Renal pelvis (tissue), 12 donors: ENCODE measurements around the gene PRMT3. TPM values are rescaled to one million over a fixed set of nuclear protein-coding genes. Genes with fewer than 3 reads are reported as not detected.
A peak's percentile ranks its signal among the peaks of the same experiment; 100 is the strongest.
"Not testable (repeated sequence)": the region's sequence is repeated elsewhere in the genome, so short reads cannot be mapped to it uniquely, and the experiment has no call there.

Source experiments
- DNase-seq: peaks from one replicate; pipeline ENCODE4 v3.0.0-alpha.2; 2013
- long read RNA-seq, 16 experiments: transcript quantifications; one replicate each; lab custom pipeline, GENCODE V29; 2026
- polyA plus RNA-seq, 3 donors: library from polyadenylated mRNA; unstranded; fragments of 120-200 nt; gene quantifications; one replicate each; pipeline ENCODE4 v1.2.1, GENCODE V29; 2013; ENCODE audit not compliant: insufficient read length in 3 of 3

Gene PRMT3
- 10 to 100 TPM; 15.7 to 18.7 (median 18.4) TPM for polyA plus RNA-seq
- long read RNA-seq, donor 1, partial matches to known transcripts, result 0 of 4 reads
- long read RNA-seq, donor 1, other reads (novel, unspliced or antisense), result 0 of 4 reads
- long read RNA-seq, donor 2, full-length matches to known transcripts, result 5 of 5 reads
- long read RNA-seq, donor 2, partial matches to known transcripts, result 0 of 5 reads
- long read RNA-seq, donor 2, other reads (novel, unspliced or antisense), result 0 of 5 reads
- long read RNA-seq, donor 3, full-length matches to known transcripts, result 6 of 6 reads
- long read RNA-seq, donor 3, partial matches to known transcripts, result 0 of 6 reads
- long read RNA-seq, donor 3, other reads (novel, unspliced or antisense), result 0 of 6 reads
- long read RNA-seq, donor 4, full-length matches to known transcripts, result 4 of 4 reads
- long read RNA-seq, donor 4, partial matches to known transcripts, result 0 of 4 reads
- long read RNA-seq, donor 4, other reads (novel, unspliced or antisense), result 0 of 4 reads
- long read RNA-seq, donor 5, partial matches to known transcripts, result 0 of 1 reads
- long read RNA-seq, donor 5, other reads (novel, unspliced or antisense), result 0 of 1 reads
- long read RNA-seq, donor 6, full-length matches to known transcripts, result 9 of 9 reads
- long read RNA-seq, donor 6, partial matches to known transcripts, result 0 of 9 reads
- long read RNA-seq, donor 6, other reads (novel, unspliced or antisense), result 0 of 9 reads
- long read RNA-seq, donor 7, transcript PRMT3-202 (16 exons, 2,653 nt), result major isoform, 5 of 5 reads
- long read RNA-seq, donor 7, partial matches to known transcripts, result 0 of 5 reads
- long read RNA-seq, donor 7, other reads (novel, unspliced or antisense), result 0 of 5 reads
- long read RNA-seq, donor 8, partial matches to known transcripts, result 0 of 3 reads
- long read RNA-seq, donor 8, other reads (novel, unspliced or antisense), result 0 of 3 reads
- long read RNA-seq, donor 9, full-length matches to known transcripts, result 6 of 6 reads
- long read RNA-seq, donor 9, partial matches to known transcripts, result 0 of 6 reads
- long read RNA-seq, donor 9, other reads (novel, unspliced or antisense), result 0 of 6 reads
- long read RNA-seq, donor 10, full-length matches to known transcripts, result 4 of 4 reads
- long read RNA-seq, donor 10, partial matches to known transcripts, result 0 of 4 reads
- long read RNA-seq, donor 10, other reads (novel, unspliced or antisense), result 0 of 4 reads
- long read RNA-seq, donor 11, full-length matches to known transcripts, result 2 of 2 reads
- long read RNA-seq, donor 11, partial matches to known transcripts, result 0 of 2 reads
- long read RNA-seq, donor 11, other reads (novel, unspliced or antisense), result 0 of 2 reads
- long read RNA-seq, donor 12, full-length matches to known transcripts, result 14 of 14 reads
- long read RNA-seq, donor 12, partial matches to known transcripts, result 0 of 14 reads
- long read RNA-seq, donor 12, other reads (novel, unspliced or antisense), result 0 of 14 reads
- long read RNA-seq, donor 13, full-length matches to known transcripts, result 5 of 5 reads
- long read RNA-seq, donor 13, partial matches to known transcripts, result 0 of 5 reads
- long read RNA-seq, donor 13, other reads (novel, unspliced or antisense), result 0 of 5 reads
- long read RNA-seq, donor 14, result 0 reads
- long read RNA-seq, donor 15, transcript PRMT3-202 (16 exons, 2,653 nt), result major isoform, 7 of 7 reads
- long read RNA-seq, donor 15, partial matches to known transcripts, result 0 of 7 reads
- long read RNA-seq, donor 15, other reads (novel, unspliced or antisense), result 0 of 7 reads
- long read RNA-seq, donor 16, full-length matches to known transcripts, result 8 of 8 reads
- long read RNA-seq, donor 16, partial matches to known transcripts, result 0 of 8 reads
- long read RNA-seq, donor 16, other reads (novel, unspliced or antisense), result 0 of 8 reads

DNA sequence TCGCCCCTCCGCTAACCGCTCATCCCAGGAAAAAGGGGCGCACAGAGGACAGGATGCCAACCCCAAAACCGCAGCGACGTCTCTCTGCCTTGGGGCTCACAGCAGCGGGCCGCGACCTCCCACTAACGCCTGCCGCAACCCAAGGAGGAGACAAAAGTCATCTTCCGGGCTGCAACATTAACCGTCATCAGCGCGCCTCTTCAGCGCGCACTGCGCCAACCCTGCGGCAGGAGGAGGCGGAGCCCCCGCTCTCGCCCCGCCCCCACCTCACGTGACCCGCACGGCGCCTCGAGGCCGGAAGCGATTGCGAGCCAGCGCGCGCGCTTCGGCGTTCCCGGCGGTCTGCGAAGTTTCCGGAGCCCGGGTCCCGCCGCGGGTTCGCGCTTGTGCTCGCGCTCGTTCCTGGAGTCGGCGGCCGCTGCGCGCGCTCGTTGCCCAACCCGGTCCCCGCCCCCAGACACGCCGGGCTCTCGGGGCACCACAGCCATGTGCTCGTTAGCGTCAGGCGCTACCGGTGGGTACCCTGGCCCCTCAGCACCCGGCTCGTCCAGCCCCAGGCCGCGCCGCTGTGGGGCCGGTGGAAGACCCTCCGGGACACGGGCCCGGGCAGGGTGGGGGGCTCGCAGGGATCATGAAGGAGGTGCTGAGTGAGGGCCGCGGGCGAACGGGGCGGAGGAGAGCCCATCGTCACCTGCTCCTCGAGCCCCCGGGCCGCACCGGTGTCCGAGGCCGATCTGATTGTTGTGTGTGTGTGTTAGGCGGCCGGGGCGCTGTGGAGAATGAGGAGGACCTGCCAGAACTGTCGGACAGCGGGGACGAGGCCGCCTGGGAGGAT lies at the start of gene PRMT3:
Gene PRMT3 (plus strand): TSS at position 456 of the 835 bp plus-strand sequence. CDS start 31 bp downstream, at position 487.
- DNase-seq, result peak; percentile 92

DNA sequence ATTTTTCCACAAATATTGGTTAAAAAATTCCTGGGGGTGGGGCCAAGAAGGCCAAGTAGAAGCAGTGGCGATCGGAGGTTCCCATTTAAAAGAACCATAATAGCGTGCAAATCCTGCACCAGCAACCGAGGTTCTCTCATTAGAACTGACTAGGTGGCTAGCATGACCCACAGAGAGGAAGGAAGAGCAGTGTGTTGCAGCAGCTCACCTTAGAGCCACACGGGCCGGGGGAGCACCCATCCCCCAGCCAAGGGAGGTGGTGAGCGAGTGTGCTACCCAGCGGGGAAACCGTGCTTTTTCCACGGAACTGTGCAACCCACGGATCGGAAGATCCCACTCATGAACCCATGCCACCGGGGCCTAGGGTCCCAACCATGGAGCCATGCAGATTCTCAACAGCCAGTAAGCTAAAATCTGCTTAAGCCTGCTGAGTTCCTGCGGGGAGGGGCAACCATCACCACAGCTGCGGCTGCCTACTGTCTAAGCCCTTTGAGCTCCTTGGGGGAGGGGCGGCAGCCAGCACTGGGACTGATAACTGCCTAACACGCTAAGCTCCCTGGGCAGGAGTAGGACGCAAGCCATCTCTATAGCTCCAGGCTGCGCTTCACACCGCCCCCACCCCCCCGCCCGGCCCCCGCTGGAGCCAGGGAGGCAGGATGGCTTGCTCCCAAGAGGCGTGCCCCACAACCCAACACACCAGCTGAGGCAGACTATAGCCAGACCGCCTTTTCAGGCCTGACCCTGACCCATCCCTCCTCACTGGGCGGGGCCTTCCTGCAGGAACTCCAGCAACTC lies 45.0 kb upstream of the PRMT3 start:
- no peak for DNase-seq

DNA sequence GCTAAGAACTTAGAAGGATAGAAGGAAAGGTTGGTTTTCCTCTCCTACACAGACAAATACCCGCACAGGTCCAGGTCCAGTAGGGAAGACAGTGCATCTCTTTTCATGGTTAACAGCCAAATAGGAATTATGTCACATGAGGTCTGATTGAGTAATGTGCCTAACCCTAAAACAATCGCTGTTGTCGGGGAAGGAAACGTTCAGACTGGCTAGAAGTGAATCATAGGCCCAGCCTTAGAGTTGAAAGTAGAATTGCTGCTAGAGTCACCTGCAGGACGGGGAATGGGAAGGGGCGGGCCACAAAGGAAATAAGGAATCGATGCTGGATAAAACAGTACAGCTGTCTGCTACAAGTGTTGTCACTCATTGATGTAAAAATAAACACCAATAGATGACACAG lies 36.4 kb upstream of the PRMT3 start:
- DNase-seq, result no peak

DNA sequence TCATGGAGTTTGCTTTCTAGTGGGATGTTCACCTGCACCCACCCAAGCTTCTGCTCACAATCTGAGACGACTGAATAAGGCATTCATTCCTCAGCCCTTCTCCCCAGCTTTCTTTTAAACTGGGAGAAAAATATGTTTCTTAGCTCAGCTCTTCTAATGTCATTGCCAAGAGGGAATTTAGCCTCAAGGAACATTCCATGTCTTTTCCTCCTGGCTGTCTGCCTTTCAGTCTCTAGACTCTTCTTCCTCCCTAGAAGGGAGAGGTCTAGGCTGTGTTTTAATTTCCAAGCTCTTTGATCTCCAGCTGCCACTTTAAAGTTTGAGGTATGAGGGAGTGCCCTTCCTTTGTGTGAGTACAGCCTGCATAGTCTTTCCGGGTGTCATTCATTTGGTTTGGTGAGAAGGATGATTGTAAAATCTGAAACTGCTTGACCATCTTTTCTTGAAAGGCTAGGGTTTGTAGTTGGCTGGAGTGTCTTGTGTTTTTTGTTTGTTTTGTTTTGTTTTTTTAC lies 35.7 kb upstream of the PRMT3 start:
- DNase-seq, result no peak

DNA sequence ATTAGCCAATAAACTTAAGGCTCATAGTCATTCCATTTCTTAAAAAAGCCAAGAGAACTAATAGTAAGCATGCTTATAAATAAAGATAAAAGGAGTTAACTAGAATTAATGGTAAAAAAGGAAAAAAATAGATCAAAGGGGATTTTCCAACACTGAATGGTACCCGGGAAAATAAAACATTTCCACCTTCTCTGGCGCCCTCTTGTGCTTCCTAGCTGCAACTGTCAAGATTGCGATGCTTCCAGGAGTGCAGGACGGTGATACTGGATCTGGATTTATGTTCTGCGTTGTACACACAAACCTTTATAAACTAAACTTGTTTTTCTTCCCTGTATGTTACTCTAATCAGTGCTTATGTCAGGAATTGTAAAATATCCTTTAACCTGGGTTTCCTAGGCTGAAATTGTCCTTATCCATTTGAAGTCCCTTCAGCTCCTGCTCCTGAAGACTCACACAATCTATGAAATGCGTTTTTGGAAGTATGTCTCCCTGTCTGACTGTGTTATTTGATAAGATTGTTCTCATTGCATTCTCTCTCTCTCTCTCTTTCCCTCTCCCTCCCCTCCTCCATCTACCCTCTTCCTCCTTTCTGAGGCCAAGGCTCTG lies 33.6 kb upstream of the PRMT3 start:
- no peak for DNase-seq

DNA sequence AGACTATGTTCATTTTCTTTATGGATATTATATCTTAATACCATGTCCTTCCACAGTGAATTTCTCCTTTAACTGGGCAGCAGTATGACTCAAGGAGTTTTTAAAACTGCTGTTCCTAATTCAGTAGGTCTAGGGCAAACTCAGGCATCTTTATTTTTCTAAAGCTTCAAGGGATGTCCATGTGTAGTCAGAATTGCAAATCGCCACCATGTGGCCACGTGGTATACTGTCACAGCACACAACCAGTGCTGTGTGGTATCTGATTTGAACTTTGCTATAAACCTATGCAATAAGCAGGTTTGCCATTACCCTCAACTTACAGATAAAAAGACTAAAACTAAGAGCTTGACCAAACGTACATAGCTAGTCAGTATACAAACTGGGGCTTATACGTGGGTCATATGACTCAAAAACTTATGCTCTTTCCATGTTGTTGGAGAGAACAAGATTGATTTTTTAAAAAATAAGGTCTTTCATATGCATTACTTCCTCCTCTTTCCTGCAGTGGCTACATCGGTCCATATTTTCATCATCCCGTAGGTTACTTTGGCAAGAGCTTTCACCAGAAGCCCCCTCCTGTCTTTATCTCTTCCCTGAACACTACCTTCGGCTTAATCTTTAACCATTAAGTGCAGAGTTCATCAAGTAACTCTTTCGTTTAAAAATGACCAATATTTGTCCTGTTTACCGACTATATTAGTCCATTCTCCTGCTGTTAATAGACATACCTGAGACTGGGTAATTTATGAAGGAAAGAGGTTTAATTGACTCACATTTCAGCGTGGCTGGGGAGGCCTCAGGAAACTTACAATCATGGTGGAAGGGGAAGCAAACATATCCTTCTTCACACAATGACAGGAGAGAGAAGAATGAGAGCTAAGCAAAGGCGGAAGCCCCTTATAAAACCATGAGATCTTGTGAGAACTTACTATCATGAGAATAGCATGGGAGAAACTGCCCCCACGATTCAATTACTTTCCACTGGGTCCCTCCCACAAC lies 32.0 kb upstream of the PRMT3 start:
- no peak for DNase-seq

DNA sequence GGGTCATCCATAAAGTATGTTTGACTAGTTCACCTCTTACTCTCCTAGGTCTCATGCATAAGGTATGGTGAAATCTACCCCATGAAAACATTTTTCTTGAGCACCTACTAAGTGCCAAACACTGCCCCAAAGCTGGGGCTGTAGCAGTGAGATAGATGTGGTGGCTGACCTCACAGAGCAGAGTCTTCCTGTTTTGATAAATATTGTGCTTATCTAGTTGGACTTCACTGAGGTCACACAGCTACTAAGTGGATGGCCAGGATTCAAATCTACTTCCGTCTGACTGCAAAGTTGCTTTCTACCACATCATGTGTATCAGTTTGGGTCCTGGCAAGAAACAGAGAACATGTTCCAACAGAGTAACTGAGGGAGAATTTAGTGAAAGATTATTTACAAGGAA lies 30.4 kb upstream of the PRMT3 start:
- DNase-seq, result no peak

DNA sequence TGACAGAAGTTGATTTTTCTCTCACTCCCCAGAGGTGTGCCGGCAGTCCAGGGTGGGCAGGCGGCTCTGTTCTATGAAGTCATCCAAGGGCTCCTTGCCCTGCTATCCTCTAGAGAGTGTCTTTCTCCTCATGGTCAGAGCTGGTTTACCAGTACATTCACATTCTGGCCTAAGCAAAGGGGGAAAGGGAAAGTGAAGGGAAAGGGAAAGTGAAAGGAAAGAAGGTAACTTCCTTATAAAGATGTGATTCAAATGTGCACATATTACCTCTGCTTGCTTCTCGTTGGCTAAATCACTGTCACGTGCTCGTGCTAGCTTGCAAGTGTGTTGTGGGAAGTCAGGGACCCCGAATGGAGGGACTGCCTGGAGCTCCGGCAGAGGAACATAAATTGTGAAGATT lies 26.9 kb upstream of the PRMT3 start:
- DNase-seq, result no peak

DNA sequence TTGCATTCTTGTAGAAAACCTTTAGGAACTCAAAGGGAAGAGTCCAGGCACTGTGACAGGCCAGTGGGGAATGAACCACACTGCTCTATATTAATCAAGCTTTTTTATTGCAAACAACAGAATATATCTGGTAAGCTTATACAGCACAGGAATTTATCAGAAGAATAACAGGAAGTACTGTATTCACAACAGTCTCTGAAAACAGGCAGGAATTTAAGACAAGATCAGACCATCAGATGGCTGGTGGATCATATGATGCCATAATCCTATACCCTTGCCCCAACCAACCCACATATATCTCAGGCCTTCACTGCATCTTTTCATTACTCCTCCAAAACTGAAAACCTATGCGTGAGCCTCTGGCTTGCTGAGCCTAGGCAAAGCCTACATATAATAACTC lies 25.0 kb upstream of the PRMT3 start:
- DNase-seq, result no peak

DNA sequence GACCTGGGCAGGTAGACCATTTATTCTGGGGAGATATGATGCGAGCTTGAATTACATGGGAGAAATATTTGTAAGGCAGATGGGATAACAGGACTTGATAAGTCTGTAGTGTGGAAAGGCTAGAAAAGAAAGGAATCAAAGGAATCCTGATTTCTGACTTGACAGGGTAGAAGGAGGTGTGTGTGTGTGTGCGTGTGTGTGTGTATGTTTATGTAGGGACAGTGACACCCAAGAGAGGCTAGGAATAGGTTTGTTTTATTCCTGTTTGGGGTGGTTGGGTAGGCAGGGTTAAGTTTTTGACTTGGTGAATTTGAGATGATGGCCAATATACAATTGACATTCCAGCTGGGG lies 24.4 kb upstream of the PRMT3 start:
- DNase-seq, result no peak

DNA sequence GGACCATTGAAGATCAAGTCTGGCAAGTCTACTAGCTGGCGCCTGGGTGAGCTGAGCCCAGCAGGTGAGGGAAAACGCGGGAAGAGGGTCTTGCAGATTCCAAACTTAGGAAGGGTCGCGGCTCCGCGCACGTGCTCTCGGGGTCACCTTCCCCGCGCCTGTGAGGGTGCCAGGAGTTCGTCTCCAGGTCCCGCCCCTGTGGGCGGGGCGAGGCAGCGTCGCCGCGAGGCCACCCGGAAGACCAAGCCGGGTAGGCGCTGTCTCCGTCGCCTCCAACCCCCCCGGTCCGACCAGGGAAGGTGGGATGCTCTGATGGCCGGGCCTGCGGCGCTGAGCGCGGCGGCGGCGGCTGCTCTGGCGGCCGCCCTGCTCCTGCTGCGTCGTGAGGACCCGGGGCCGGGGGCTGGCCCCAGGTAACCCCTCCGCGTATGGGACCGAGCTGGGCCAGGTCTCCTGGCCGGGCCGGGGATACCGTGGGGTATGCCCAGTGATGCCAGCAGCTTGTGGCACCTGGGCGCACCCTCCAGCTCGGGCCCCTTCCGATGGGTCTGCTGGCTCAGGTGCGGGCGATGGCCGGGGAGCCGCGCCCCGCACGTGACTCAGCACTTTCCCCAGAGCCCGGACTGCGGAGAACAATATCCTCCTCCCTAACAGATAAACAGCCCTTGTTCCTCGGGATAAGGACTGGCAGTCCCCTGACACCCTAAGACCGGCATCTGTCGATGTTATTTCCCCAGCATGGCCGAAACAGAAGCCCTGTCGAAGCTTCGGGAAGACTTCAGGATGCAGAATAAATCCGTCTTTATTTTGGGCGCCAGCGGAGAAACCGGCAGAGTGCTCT lies 23.8 kb upstream of the PRMT3 start, which contains the start of gene HTATIP2:
Gene HTATIP2 (plus strand): TSS at position 215 of the 841 bp plus-strand sequence. CDS start 524 bp downstream, at position 739.
- peak; percentile 4 for DNase-seq

DNA sequence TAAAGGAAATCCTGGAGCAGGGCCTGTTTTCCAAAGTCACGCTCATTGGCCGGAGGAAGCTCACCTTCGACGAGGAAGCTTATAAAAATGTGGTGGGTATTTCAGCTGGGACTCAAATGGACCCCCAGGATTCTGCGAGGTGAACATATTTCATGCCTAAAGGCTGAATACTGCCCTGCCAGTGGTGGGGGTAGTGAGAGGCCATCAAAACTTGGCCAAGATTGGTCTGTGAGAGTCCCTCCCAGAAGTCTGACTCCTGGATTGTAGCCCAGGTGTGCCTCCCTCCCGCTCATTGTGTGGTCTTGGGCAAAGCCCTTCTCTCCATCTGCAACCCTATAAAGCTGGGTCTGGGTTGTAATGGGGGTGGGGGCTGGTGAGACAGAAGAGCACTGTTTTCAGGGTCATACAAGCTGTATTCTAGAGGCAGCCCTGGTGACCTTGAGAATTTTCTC lies 23.1 kb upstream of the PRMT3 start:
- DNase-seq, result no peak

DNA sequence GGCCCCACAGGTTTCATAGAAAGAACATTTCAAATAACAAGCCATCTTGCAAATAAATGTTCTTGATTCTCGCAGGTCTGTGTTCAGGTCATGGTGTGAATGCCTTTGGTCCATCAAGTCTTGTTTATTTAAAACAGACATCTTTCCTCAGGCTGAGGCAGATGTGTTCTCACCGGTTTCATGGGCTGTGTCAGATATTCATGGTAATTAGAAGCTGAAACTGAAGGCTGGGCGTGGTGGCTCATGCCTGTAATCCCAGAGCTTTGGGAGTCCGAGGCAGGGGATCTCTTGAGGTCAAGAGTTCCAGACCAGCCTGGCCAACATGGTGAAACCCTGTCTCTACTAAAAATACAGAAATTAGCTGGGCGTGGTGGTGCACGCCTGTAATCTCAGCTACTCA lies 22.1 kb upstream of the PRMT3 start:
- not testable (repeated sequence) for DNase-seq

DNA sequence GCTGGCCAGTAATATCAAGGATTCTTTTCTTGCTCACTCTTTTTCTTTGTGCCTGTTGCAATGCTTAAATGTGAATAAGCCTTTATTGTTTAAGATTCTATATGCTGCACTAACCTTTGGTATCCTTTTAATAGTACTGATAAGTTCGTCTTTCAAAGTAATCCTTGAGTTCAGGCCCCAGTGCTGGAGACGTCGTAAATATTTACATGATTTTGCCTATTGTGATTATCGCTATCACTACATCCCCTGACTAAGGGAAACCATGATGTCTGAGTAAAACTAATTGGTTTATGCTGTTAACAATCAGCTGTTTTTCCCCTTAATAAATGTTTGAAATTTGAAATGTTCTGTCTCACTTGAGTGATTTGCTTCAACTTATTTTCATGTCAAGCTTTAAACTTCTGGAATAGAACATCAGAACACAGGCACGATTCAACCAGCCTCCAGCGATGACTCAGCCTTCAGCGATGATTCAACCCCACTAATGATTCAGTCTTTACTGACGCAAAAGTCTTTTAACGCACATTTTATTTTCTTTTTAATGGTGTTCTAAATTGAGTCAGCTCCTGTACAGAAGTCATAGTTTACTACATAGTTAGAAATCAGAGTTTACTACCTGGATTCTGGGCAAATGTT lies 20.1 kb upstream of the PRMT3 start:
- DNase-seq, result no peak

DNA sequence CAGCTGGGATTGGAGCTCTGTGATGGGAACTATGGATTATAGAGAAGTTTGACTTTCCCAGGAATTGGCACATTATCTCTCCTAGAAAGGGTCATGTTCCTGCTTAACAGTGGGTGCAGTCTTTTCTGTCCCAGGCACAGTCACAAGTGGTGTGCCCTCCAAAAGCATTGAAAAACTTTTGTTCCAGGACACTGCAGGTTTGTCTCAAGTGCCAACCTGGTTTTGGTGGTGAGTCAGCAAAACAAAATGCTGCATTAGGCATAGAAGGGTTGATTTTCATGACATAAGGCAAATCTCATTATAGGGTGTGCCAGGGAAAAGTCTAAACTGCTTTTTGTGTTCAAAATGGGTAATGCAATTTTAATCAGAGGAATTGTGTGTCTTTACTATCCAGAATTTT lies 19.1 kb upstream of the PRMT3 start:
- DNase-seq, result no peak
